Stimulated activated CD4-positive, alpha-beta T cell treated with anti-CD3 and anti-CD28 coated beads, Interleukin-15, amount 100 ng/mL, for 48 hours (primary cell): ENCODE data around the gene PPCDC.

Experiments used
- DNase-seq, 2 donors: peaks; one replicate each; pipeline ENCODE4 v3.0.0-alpha.2; 2020; ENCODE audit warnings: low read depth in 2 of 2

PPCDC gene

DNA sequence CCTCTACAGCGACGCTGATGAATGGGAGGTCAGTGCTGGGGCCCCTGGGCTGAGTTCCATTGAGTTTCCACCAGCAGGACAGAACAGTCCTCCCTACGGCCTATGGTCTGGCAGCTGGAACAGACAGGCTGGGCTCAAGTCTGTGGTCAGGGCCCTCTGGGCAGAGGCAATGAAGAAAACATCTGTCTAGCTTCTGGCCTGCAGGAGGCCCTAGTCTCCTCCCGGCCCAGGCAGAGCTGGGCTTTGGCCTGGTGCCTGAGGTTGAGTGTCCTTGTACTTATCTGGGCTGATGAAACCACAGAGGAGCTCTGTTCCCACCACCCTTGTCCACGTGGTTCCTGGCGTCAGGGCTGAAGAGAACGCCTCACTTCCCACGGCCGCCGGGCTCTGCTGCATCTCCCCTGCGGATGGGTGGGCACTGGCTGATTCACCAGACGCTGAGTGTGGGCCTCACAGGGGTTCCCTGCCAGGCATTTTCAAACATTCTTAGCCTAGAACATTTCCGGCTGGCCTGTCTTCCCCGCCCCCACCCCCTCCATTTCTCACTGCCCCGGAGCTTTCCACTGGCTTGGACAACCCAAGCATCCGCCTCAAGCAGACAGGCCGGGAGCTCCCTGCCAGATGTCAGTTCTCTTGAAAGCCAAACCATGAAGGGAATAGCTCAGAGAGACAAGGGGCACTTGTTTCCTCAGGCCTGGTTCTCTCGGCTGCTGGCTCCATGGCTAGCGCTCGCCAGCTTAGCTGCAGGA, 20.3 kb downstream of the PPCDC start:
- no peak for DNase-seq

DNA sequence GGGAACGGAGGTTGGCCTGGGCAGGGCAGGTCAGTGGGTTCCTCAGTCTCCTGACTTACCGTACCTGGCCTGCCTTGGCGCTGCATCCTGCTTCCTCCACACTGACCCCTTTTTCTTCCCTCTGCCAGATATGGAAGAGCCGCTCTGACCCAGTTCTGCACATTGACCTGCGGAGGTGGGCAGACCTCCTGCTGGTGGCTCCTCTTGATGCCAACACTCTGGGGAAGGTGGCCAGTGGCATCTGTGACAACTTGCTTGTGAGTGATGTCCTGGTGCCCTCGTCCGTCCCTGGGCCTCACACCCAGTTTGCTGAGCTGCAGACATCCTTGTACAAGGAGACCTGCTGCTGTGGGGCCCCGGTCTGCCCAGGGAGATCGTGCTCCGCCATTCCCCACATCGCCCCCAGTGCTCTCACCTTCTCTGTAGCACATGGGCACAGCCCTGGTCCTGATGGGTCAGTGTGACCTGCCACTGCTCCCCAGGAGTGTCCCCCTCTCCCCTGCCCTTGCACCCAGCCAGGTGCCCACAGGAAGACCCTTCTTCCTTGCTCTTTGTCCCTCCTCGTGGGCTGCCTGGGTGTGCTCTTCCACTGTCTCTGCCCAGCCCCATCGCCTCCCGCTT, 21.0 kb downstream of the PPCDC start:
- DNase-seq: no peak

DNA sequence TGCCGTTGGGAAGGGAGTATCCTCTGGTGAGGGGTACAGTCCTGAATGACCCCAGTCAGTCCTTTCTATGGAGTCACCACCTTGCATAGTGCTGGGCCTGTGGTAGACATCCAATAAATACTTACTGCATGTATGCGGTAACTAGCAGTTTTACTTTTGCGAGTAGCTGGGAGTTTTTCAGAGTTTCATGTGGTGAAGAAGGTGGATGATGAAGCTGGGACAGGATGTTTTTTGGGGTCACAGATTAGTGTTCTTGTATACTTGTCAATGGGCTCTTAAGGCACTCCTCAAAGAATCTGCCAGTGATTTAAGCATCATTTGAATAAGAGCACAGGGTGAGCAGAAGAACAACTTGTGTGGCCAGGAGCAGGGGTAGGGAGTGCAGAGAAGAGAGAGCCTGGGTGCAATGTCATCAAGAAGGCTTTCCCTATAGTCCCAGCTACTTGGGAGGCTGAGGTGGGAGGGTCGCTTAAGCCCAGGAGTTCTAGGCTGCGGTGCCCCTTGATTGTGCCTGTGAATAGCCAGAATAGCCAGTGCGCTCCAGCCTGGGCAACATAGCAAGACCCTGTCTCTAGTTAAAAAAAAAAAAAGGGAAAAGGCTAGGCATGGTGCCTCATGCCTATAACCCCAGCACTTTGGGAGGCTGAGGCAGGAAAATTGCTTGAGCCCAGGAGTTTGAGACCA, 22.1 kb downstream of the PPCDC start:
- no peak for DNase-seq

DNA sequence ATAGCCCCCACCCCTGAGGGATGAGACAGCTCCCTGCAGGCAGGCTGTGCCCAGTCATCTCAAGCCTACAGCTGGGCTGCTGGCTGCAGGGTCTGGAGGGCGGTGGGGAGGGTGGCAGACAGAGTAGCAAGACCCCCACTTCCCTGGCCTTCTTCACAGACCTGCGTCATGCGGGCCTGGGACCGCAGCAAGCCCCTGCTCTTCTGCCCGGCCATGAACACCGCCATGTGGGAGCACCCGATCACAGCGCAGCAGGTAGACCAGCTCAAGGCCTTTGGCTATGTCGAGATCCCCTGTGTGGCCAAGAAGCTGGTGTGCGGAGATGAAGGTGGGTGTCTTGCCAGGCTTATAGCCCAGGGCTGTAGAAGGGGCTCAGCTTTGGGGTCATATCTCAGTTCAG, 25.0 kb downstream of the PPCDC start:
- no peak for DNase-seq

DNA sequence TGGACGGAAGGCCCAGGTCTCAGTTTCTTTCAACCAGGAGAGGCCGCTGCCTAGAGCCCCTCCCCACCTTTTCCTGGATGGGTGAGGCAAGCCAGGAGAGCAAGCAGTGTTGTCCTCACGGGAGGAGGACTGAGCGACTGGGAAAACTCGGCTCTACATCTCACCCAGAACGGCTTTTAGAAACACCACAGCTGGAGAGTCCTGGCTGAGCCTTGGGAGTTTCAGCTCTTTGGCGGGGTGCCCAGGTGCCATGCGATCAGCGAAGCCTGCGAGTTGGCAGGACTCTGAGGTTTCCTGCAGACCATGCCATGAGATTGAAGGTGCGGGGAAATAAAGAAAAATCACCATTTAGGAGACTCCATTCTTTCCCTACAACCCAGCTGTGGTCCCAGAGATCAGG, 26.0 kb downstream of the PPCDC start:
- no peak for DNase-seq

DNA sequence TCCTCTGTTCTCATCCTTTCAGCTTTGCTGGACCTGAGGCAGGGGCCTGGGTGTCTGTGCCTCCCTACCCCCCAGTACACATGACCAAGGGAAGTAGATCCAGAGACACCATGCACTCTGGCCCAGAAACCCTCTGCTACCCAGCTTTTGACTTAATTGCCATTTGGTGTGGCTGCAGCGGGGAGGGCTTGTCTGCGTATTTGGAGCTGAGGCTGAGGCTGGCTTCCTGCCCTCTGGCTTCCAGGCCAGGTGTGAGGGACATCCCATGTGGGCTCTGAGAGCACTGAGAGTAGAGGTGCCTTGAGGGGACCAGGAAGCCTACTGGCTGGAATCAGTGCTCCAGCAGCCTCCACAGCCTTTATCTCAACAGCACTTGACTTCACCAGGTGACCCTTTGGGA, 26.9 kb downstream of the PPCDC start:
- no peak for DNase-seq

DNA sequence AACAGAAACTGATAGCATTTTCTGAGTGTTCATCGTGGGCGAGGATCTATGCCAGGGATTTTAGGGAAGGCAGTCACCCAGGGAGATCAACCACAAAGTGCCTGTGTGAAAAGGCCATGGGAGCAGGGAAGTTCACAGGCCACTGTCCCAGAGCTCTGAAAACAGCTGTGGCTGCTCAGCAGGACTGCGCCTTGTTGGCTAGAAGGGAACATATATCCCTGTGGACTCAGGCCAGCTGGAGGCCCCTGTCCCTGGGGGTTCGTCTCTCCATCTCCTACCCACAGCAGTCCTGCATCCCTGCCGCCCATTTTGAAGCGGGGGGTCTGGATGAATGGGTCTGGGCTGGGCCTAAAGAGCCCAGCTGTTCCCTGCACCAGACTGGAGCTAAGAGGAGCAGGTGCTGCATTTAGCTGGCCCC, 27.8 kb downstream of the PPCDC start:
- no peak for DNase-seq

DNA sequence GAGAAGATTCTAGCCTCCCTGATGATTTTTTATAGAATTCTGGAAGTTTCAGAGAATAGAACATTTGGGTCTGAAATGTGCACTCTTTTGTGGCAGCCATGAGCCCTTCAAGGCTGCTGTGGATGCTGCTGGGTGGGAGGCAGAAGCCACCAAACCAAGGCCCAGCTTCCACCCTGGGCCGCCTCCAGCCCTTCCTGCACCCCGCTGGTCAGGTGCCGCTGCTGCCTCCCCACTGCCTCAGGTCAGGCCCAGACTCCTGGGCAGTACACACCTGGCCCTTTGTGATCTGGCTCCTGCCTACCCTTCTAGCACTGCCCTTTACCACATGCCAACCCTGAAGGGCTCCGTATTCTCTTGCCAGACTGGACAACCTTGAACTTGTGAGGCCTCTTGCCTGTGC, 28.3 kb downstream of the PPCDC start:
- no peak for DNase-seq

DNA sequence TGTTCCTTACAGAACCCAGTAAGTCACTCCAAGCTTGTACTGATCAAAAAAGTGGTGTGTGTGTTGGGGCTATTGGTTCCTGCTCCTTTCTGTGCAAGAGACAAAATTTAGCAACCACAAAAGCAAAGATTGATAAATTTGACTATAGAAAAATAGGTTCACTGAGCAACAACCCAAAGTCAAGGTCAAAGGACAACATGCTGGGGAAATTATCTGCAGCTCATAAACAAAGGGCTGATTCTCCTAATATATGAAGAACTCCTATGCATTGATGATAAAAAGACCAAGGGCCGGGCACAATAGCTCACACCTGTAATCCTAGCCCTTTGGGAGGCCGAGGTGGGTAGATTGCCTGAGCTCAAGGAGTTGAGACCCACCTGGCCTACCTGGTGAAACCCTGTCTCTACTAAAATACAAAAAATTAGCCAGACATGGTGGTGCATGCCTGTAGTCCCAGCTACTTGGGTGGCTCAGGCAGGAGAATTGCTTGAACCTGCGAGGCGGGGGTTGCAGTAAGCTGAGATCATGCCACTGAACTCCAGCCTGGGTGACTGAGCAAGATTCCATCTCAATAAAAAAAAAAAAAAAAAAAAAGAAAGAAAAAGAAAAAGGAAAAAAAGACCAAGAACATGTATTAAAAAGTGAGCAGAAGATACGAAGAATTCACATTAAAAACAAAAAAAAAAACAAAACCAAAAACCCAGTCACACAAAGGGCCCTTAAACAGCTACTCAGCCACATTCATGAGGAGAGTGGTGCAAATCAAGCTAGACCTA, 29.8 kb downstream of the PPCDC start:
- no peak for DNase-seq

DNA sequence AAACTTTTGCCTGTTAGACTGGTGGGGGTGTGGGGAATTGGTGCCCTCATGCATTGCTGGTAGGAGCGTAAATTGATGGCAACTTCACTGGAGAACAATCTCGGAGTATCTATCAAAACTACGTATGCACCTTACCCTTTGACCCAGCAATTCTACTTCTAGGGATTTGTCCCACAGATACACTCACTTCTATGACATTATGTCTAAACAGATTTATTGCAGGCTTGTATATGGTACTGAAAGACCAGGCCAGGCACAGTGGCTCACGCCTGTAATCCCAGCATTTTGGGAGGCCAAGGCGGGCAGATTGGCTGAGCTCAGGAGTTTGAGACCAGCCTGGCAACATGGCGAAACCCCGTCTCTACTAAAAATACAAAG, 30.3 kb downstream of the PPCDC start:
- DNase-seq: no peak

DNA sequence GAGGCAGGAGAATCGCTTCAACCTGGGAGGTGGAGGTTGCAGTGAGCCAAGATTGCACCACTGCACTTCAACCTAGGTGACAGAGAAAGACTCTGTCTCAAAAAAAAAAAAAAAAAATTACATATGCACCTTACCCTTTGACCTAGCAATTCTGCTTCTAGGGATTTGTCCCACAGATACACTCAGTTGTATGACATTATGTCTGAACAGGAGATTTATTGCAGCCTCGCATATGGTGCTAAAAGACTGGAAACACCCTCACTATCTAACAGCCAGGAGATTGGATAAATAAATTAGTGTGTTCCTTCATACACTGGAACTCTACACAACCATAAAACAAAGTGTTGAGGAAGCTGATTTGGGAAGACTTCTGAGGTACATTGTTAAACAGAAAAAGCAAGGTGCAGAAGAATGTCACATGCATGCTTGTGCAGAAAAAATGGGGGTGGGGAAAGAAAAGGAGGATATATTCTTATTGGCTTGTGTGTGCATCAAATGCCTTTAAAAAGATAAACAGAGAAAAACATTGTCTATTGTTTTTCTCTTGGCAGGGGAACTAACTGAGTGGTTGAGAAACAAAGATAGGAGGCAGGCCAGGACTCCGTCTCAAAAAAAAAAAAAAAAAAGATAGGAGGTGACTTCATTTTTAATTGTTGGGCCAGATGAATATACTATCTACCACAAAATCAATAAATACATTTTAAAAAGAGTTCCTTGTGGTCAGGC, 30.9 kb downstream of the PPCDC start:
- DNase-seq: no peak

DNA sequence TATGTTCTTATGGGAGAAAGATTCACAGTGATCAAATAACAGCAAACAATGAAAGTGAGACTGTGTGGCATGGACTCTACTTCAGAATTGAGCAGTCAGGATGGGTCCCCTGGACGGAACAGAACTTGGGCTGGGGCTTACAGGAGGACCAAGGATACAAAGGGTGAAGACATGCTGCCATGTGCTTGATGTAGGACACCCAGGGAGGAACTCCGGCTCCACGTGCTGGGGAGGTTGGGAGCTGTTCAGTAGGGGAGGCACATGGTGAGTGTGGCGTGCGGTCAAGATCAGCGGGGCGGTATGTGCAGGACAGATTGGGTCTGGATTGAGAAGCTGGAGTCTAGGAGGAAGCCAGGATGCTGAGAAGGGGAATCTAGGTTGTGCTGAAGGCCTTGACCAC, 32.6 kb downstream of the PPCDC start:
- DNase-seq: no peak

DNA sequence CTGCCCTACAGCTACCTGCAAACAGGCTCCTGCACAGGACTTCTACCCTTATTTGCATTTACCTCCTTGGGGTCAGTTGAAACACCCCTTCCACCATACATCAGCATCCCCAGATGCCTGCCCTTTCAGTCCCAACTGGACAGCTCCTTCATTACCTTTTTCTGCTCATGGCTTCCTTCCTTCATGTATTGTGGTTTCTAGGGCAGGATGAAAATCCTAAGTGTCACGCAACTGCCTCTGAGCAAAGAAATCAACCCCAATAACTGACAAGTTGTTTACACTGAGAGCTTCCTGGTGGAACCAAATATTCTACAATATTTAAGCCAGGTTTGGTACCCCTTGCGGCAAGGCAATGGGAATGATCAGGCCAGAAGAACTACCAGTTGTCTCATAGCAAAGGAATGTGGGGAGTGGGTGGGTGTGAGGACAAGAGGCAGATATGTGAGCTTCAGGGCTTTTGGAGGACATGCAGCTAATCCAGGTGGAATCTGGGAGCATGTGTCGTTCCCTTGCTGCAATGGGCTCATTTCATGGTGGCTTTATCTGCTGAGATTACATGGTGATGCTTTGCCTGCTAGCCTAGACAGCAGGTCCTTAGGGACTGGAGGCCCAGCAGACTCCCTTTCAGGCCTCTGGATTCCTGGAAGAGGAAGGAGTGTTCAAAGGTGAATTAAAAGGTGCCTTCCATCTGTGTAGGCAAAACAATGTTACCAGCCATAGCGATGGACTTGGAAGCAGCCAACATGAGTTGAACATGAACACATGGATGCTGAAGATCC, 34.9 kb downstream of the PPCDC start:
- no peak for DNase-seq

DNA sequence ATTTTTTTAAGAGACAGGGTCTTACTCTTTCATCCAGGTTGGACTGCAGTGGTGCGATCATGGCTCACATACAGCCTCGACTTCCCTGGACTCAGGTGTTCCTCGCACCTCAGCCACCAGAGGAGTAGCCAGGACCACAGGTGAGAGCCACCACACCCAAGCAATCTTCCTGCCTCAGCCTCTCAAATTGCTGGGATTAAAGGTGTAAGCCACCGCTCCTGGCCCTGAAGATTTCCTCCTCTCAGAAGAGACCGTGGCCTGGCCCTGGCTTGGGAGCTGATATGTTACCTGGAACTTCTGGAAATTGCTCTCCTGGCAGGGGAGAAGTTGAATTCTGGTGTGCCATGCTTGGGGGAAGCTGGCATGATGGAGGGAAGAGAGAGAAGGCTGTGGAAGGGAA, 36.2 kb downstream of the PPCDC start:
- DNase-seq: no peak

DNA sequence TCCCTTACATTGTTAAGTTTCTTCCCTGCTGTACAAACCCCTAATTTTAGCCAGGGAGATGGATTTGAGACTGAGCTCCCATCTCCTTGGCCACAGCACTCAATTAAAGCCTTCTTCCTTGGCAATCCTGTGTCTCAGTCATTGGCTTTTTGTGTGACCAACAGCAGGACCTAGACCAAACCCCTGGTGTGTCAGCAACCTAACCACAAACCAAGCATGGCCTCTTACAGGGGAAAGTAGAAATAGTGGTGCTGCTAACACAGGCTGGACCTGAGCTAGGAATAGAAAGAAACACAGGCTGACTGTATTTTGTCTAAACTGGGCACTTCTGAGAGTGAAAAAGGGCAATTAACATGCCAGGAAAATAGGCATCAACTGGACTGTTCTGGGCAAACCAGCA, 37.9 kb downstream of the PPCDC start:
- DNase-seq: no peak

DNA sequence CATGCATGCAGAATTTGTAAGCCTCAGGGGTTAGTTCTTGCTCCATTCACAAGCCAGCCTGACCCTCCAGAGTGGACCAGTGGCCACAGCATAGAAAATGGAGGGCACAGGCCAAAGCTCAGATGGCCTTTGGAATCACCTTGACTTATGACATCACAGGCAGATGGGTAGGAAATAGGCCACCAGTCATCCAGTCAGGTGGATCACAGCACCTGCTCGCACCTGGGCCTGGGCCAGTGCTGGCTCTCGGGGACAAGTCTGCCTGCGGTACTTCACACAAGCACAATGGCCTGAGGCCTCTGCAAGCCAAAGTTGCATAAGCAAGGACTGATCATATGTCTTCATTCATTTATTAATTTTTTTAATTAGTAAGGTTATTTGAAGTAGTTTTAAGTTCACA, 39.3 kb downstream of the PPCDC start:
- no peak for DNase-seq

DNA sequence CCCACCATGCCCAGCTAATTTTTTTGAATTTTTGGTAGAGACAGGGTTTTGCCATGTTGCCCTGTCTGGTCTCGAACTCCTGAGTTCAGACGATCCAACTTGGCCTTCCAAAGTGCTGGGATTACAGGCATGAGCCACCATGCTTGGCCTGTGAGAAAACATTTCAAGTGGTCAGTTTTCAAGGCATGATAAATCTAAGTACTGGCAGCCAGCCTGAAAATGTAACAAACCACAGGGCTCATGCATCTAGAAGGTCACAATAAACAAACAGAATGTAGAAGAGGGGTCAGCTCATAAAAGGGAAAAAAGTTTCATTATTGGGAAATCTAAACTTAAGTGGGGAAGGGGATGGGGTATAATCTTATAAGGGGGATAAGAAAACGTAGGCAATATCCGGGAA, 39.9 kb downstream of the PPCDC start:
- no peak for DNase-seq

DNA sequence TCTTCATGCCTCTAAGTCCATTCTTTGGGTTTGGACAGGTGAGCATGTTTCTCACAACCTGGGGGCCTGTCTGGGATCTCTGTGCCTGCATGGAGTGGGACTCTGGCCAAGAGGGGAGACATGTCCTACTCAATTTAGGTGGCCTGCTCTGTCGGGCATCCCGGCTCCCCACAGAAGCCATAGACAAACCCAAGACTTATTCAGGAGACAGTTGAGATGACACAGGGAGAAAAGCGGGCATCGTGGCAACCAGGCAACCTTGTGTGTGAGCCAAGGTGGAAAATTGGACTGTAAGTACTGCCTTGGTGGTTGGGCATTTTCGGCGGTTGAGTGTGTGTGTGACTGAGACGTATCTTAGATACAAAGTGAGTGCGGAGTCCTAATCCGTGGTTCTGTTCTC, 40.5 kb downstream of the PPCDC start:
- DNase-seq: no peak

DNA sequence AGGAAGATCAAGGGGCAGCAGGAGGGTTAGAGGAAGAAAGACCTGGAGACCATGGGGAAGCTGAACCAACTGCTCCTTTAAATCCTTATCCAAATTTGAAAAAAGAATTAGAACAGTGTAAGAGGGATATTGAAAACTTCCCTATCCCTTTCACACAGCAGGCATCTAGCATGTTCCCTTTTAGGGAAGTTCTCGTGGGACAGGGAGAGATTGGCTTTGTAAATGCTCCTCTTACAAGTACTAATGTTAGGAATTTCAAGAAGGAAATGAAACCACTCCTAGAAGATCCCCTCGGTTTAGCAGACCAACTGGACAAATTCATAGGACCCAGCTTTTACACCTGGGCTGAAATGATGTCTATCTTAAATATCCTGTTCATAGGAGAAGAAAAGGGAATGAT, 41.5 kb downstream of the PPCDC start:
- DNase-seq: no peak

DNA sequence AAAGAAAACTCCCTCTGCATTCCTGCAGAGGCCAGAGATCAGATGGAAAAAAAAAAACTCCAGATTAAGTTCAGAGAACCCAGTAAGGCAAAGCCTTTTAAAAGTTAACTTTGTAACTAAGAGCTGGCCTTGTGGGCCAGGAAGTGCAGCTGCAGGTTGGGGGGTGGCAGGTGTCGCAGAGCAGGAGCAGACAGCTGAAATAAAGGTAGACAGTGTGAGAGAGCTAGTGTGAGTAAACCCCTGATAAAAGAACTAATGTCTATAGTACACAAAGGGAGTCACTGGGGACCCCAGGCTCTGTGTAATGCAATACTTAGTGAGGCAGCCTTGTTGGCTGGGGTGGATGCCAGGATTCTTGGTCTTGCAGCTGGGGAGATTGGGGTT, 42.1 kb downstream of the PPCDC start:
- DNase-seq: no peak

DNA sequence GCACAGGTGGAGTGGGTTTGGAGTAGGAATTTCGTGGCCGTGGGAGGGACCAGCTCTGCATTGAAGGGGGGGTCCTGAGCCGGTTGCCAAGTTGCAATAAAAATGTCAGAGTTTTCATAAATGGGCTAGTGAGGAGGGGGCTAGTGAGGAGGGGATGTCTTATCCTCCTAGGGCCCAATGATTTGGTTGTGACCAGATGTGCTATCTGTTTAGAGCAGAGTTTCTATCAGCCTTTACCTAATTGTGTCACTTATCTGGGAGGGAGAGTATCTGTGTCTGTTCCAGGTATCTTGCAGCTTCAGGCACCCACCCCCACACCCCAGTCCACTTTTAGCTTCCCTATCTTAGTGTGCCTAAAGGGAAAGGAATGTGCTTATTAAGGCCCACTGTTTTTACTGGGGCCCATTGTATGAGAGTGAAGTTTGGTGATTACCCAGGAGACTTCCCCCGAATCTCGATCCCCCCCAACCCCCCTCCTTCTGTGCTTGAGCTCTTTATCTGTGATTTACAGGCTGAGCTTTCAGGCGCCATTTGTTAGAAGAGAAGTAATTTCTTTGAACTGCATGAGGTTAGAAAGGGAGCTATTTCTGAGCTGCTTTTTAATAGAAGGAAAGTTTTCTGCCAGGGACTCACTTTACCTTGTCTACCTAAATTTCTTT, 42.6 kb downstream of the PPCDC start:
- DNase-seq: no peak
